ENCODE results near the gene CD163L1.
"Not testable (repeated sequence)": the region's sequence is repeated elsewhere in the genome, so short reads cannot be mapped to it uniquely, and the experiment has no call there.

Gene CD163L1

DNA sequence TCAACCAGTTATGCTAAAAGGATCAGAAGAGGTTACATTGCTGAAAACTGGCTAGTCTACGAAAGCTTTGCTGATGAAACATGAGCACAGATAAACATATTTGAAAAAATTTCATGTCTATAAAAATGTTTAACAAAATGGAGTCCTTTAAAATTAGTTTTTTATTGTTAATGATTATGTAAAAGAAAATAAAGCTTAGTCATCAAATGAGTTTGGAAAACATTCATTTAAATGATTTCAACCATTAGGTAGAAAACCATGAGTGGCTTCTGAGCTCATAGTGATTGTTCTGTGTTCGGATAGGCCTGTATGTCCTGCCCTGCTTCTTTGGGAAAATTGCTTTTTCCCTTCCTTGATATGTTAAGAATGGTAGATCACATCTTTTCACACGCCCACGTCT is 584 bp upstream of the CD163L1 start:
- Histone ChIP-seq H3K4me1 (ENCODE audit: control insufficient read depth, insufficient read depth, low read length) (no peaks in the 10 kb centered on the region), H3K27me3 (ENCODE audit: control insufficient read depth, insufficient read depth, low read length) (peaks cover 6% of the 10 kb centered on the region), H3K9ac (ENCODE audit: low read length) (no peak overlapping the region), H3K9me3 (ENCODE audit: control insufficient read depth, low read length) (no peaks in the 10 kb centered on the region), H3K4me3 (ENCODE audit: low read length) (no peak overlapping the region), H3K36me3 (ENCODE audit: control insufficient read depth, insufficient read depth, low read length) (no peaks in the 10 kb centered on the region)

DNA sequence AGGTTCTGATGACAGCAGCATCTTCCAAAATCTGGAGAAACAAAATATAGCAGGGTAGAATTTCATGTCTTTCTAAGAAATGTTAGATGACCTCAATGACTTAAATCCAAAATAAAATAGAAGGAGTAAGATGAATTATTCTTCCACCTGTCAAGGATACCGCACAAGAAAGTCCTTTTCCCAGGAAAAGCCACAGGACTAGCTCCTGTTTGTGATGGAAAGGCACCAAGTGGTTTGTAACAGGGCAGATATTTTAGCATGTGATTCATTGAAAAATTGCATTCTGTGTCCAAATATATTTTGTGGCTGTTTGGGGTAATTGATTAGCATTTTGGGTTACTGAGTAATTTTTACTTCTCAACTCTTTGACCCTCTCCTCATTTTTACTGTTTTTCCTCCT is 2.7 kb downstream of the CD163L1 start:
- H3K4me3 ChIP-seq (ENCODE audit: low read length) = no peak overlapping the region
- H3K9ac ChIP-seq (ENCODE audit: low read length) = no peak overlapping the region
- H3K9me3 ChIP-seq (ENCODE audit: control insufficient read depth, low read length) = no peaks in the 10 kb centered on the region
- H3K36me3 ChIP-seq (ENCODE audit: control insufficient read depth, insufficient read depth, low read length) = no peaks in the 10 kb centered on the region
- no peaks in the 10 kb centered on the region for H3K4me1 ChIP-seq (ENCODE audit: control insufficient read depth, insufficient read depth, low read length)
- peaks cover 6% of the 10 kb centered on the region for H3K27me3 ChIP-seq (ENCODE audit: control insufficient read depth, insufficient read depth, low read length)

DNA sequence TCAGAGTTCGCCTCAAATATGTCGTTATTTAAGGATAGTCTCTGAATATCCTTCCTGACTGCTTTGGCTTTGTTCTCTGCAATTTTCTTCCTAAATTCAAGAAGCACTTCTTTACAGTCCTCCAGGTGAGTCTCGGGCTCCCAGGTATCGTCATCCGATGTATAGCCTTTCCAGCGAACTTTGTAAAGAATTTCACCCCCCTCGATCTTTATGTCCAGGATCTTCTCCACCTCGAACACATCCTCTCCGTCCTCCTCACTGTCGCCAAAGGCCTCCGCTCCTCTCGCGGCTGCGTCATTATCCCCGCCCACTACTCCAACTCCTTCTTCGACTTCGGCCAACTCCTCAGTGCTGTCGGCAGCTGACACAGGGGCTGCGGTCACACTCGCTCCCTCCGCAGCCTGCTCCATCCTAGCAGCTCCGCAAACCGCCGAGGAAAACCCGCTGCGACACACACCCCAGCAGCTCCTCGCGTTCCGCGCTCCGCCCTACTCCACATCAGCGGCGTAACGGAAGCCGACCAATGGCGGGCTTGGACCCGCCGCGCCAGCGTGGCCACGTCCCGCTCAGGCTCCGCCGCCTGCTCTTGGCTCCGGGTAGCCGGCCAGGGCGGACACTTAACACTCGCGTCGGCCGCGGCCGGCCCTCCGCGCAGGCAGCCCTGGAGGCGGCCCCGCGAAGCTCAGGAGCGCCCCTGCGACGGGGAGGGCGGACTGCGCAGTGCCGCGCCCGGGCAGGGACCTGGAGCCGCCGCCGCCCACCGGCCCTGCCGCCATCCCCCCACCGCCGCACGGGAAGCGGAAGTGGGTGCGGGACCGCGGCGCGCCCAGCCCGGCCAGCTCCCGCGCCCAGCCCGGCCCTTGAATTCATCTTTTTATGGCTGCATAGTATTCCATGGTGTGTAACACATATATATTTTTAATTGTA is 4.1 kb downstream of the CD163L1 start:
- H3K4me3 ChIP-seq (ENCODE audit: low read length) = no peak overlapping the region
- H3K9ac ChIP-seq (ENCODE audit: low read length) = no peak overlapping the region
- H3K27me3 ChIP-seq (ENCODE audit: control insufficient read depth, insufficient read depth, low read length) = peaks cover 6% of the 10 kb centered on the region
- H3K36me3 ChIP-seq (ENCODE audit: control insufficient read depth, insufficient read depth, low read length) = no peaks in the 10 kb centered on the region
- no peaks in the 10 kb centered on the region for H3K9me3 ChIP-seq (ENCODE audit: control insufficient read depth, low read length)
- H3K4me1 ChIP-seq (ENCODE audit: control insufficient read depth, insufficient read depth, low read length) = no peaks in the 10 kb centered on the region

DNA sequence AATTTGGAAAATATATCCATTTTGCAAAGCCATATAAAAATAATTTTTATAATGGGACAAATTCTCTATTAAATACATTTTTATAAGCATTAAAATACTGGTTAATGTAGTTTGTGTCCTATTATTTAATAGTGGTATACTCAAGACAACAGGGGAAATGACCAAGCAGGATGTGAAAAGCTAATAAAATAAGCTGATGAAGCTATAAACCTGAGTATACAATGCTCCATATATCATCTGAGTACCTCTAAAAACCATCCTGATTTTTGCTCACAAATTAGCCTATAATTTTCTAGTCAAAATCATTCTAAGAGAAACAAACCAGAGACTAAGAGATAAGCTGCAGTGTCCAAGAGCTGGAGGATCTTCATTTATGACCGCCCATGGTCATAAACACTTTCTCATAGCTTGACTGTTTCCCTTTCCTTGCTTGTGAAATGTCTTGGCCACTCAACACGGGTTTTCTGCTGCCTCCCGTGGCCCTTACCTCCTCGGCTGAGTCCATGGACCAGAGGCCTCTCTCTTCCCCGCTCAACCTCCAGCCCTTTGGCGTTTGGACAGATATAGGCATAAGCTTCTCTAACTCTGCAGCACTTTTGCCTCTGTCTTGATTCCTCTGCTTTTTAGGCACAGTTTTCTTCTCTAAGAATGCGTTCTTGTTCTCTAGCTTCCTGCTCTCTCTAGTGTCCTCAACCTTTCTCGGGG is 5.5 kb downstream of the CD163L1 start:
- H3K4me3 ChIP-seq (ENCODE audit: low read length); H3K9me3 ChIP-seq (ENCODE audit: control insufficient read depth, low read length): not testable (repeated sequence)

DNA sequence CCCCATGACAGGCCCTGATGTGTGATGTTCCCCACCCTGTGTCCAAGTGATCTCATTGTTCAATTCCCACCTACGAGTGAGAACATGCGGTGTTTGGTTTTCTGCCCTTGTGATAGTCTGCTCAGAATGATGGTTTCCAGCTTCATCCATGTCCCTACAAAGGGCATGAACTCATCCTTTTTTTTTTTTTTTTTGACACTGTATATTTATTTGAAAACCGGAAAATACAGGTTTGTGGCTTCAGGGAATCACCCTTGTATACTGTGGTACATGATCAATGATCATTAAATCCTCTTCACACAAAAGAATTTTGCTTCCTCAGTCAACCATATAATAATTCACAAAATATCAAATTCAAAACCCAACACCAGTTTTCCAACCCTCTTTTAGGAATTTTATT is 6.5 kb downstream of the CD163L1 start:
- H3K36me3 ChIP-seq (ENCODE audit: control insufficient read depth, insufficient read depth, low read length); H3K4me3 ChIP-seq (ENCODE audit: low read length); H3K27me3 ChIP-seq (ENCODE audit: control insufficient read depth, insufficient read depth, low read length); H3K9me3 ChIP-seq (ENCODE audit: control insufficient read depth, low read length); H3K4me1 ChIP-seq (ENCODE audit: control insufficient read depth, insufficient read depth, low read length); H3K9ac ChIP-seq (ENCODE audit: low read length): not testable (repeated sequence)

More for the DNA sequence above, 5.5 kb downstream of the CD163L1 start:
- not testable (repeated sequence) for H3K27me3 ChIP-seq (ENCODE audit: control insufficient read depth, insufficient read depth, low read length); H3K4me1 ChIP-seq (ENCODE audit: control insufficient read depth, insufficient read depth, low read length); H3K9ac ChIP-seq (ENCODE audit: low read length); H3K36me3 ChIP-seq (ENCODE audit: control insufficient read depth, insufficient read depth, low read length)

DNA sequence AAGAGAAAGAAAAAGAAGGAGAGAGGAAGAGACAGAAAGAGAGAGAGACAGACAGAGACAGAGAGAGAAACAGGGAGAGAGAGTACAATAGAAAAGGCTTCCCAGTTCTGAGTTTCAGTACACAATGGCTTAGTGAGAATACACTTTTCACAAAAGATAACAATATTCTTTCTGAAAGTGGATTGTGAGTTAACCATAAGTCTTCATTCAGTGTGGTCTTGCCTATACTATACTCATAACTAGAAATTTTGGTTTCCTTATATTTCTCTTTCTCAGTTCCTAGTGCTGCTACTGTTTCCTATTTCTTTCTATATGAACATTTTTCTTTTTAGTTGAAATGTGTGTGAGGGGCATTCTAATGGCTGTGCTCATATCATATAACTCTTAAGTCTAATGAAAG is 9.3 kb downstream of the CD163L1 start:
- Histone ChIP-seq H3K4me1 (ENCODE audit: control insufficient read depth, insufficient read depth, low read length) (no peaks in the 10 kb centered on the region), H3K4me3 (ENCODE audit: low read length) (no peak overlapping the region), H3K36me3 (ENCODE audit: control insufficient read depth, insufficient read depth, low read length) (no peaks in the 10 kb centered on the region), H3K9me3 (ENCODE audit: control insufficient read depth, low read length) (no peaks in the 10 kb centered on the region), H3K9ac (ENCODE audit: low read length) (no peak overlapping the region), H3K27me3 (ENCODE audit: control insufficient read depth, insufficient read depth, low read length) (peaks cover 2% of the 10 kb centered on the region)

DNA sequence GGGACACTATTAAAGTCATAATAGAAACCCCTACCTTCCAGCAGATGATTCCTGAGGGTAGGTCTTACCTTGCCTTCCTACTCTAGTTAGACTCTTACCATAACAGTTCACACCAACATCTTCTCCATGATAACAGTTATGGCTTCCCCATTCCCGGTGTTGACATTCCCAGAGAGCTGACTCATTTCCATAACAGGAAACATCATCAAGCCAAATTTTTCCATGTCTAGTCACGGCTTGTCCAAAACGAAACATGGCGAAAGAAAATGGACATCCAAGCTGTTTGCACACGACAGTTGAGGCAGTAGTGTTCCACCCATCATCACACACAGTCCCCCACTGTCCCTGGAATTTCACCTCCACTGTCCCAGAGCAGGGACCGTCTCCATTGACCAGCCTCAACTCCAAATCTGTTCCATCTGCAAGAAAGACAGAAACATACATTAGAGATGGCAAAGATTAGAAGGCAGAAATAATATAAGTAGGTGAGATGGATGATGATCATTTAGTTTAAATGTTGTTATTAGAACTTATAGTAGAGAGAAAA is 10.6 kb downstream of the CD163L1 start:
- no peak overlapping the region for H3K4me3 ChIP-seq (ENCODE audit: low read length)
- no peaks in the 10 kb centered on the region for H3K27me3 ChIP-seq (ENCODE audit: control insufficient read depth, insufficient read depth, low read length)
- H3K4me1 ChIP-seq (ENCODE audit: control insufficient read depth, insufficient read depth, low read length) = no peaks in the 10 kb centered on the region
- no peaks in the 10 kb centered on the region for H3K36me3 ChIP-seq (ENCODE audit: control insufficient read depth, insufficient read depth, low read length)
- H3K9ac ChIP-seq (ENCODE audit: low read length) = no peak overlapping the region
- H3K9me3 ChIP-seq (ENCODE audit: control insufficient read depth, low read length) = no peaks in the 10 kb centered on the region

DNA sequence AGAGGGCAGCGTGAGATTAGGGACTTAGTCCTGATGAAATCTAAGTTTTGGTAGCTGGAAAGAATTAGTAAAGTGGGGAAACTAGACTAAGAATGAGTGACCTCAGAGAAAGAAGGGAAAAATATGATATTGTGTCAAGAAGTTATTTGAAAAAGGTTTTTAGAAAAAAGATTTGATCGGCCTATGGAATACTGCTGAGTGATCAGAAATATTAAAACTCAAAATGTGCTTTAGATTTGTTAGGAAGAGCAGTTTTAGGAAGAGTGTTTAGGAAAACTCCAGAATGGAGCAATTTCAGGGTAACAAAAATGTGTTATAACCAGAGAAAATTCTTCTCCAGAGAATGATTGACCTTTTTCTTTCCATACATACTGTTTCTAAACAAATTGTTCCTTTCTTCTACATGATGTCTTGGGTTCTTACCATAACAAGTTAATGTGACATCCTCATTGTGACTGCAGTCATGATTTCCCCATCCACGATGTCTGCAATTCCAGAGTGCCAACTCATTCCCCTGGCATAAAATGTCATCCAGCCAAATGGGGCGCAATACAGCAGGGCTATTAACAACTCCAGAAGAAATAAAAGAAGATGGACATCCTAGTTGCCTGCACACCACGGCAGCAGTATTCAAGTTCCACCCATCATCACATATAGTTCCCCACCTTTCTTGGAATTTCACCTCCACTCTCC is 11.8 kb downstream of the CD163L1 start:
- no peaks in the 10 kb centered on the region for H3K36me3 ChIP-seq (ENCODE audit: control insufficient read depth, insufficient read depth, low read length)
- no peaks in the 10 kb centered on the region for H3K27me3 ChIP-seq (ENCODE audit: control insufficient read depth, insufficient read depth, low read length)
- H3K9ac ChIP-seq (ENCODE audit: low read length) = no peak overlapping the region
- no peaks in the 10 kb centered on the region for H3K4me1 ChIP-seq (ENCODE audit: control insufficient read depth, insufficient read depth, low read length)
- no peak overlapping the region for H3K4me3 ChIP-seq (ENCODE audit: low read length)
- H3K9me3 ChIP-seq (ENCODE audit: control insufficient read depth, low read length) = no peaks in the 10 kb centered on the region

DNA sequence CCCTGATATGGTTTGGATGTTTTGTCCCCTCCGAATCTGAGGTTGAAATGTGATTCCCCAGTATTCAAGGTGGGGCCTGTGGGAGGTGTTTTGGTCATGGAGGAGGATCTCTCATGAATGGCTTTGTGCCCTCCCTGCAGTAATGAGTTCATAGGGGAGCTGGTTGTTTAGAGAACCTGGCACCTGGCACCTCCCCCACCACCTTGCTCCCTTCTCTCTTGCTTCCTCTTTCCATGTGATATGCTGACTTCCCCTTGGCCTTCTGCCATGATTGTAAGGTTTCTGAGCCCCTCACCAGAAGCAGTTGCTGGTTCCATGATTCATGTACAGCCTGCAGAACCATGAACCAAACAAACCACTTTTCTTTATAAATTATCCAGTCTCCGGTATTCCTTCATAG is 32.6 kb downstream of the CD163L1 start:
- no peak overlapping the region for H3K9ac ChIP-seq (ENCODE audit: low read length)
- no peaks in the 10 kb centered on the region for H3K9me3 ChIP-seq (ENCODE audit: control insufficient read depth, low read length)
- no peaks in the 10 kb centered on the region for H3K36me3 ChIP-seq (ENCODE audit: control insufficient read depth, insufficient read depth, low read length)
- H3K4me3 ChIP-seq (ENCODE audit: low read length) = no peak overlapping the region
- H3K4me1 ChIP-seq (ENCODE audit: control insufficient read depth, insufficient read depth, low read length) = no peaks in the 10 kb centered on the region
- H3K27me3 ChIP-seq (ENCODE audit: control insufficient read depth, insufficient read depth, low read length) = no peaks in the 10 kb centered on the region

DNA sequence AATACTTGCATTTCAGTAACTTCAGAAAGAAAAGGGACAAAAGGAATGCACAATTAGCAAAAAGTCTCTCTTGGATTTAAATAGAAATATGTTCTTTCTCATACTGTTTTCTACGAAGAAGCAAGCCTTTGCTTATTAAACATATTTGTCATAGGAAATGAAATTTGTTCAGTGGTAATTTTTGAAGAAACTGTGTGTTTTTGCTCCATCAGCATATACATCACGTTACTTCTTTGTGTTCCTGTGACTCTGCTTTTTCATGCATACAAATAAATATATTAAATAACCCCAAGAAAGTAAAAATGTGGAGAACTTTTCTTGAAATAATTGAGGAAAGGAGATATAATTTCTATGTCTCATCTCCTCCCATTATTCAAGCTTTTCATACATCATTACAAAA is 39.7 kb downstream of the CD163L1 start:
- H3K4me3 ChIP-seq (ENCODE audit: low read length) = no peak overlapping the region
- no peaks in the 10 kb centered on the region for H3K4me1 ChIP-seq (ENCODE audit: control insufficient read depth, insufficient read depth, low read length)
- peaks cover 4% of the 10 kb centered on the region for H3K27me3 ChIP-seq (ENCODE audit: control insufficient read depth, insufficient read depth, low read length)
- no peaks in the 10 kb centered on the region for H3K36me3 ChIP-seq (ENCODE audit: control insufficient read depth, insufficient read depth, low read length)
- H3K9ac ChIP-seq (ENCODE audit: low read length) = no peak overlapping the region
- H3K9me3 ChIP-seq (ENCODE audit: control insufficient read depth, low read length) = no peaks in the 10 kb centered on the region

DNA sequence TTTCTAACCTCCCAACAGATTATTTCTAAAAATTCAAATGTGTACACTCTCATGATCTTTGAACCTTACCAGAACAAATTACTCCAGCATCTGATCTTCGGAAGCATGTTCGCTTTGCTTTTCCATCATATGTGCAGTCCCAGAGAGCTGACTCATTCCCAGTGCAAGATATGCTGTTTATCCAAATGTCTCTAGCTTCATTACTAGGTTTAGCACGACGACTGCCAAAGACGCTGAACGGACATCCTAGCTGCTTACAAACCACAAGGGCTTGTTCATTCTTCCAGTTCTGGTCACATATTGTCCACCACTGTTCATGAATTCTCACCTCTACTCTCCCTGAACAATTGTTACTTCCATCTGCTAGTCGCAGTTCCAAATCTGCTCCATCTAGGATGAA is 40.5 kb downstream of the CD163L1 start:
- H3K36me3 ChIP-seq (ENCODE audit: control insufficient read depth, insufficient read depth, low read length) = no peaks in the 10 kb centered on the region

DNA sequence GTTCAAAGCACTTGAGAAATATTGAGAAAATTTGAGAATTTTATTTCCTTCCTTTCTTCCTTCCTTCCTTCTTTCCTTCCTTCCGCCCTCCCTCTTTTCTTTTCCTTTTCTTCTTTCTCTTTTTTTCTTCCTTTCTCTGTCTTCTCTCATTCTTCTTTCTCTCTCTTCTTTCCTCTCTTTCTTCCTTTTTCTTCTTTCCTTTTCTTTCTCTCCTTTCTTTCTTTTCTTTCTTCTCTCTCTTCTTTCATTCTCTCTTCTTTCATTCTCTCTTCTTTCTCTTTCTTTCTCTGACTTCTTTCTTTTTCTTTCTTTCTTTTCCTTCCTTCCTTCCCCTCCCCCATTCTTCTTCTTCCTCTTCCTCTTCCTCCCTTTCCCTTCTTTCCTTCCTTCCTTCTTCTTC is 44.9 kb downstream of the CD163L1 start:
- Histone ChIP-seq H3K9ac (ENCODE audit: low read length) (no peak overlapping the region), H3K36me3 (ENCODE audit: control insufficient read depth, insufficient read depth, low read length) (no peaks in the 10 kb centered on the region)

More for the DNA sequence above, 40.5 kb downstream of the CD163L1 start:
- H3K27me3 ChIP-seq (ENCODE audit: control insufficient read depth, insufficient read depth, low read length) = peaks cover 4% of the 10 kb centered on the region
- no peaks in the 10 kb centered on the region for H3K9me3 ChIP-seq (ENCODE audit: control insufficient read depth, low read length)
- no peaks in the 10 kb centered on the region for H3K4me1 ChIP-seq (ENCODE audit: control insufficient read depth, insufficient read depth, low read length)
- H3K9ac ChIP-seq (ENCODE audit: low read length) = no peak overlapping the region
- no peak overlapping the region for H3K4me3 ChIP-seq (ENCODE audit: low read length)

More for the DNA sequence above, 44.9 kb downstream of the CD163L1 start:
- Histone ChIP-seq H3K9me3 (ENCODE audit: control insufficient read depth, low read length) (no peaks in the 10 kb centered on the region), H3K27me3 (ENCODE audit: control insufficient read depth, insufficient read depth, low read length) (peaks cover 4% of the 10 kb centered on the region), H3K4me3 (ENCODE audit: low read length) (no peak overlapping the region), H3K4me1 (ENCODE audit: control insufficient read depth, insufficient read depth, low read length) (no peaks in the 10 kb centered on the region)
